ENCODE results near the gene TLL1.

- no peak for TF ChIP-seq CTCF (conservative IDR thresholded peaks at IDR 0.05; ENCODE audit: low read length)
- no peak for TF ChIP-seq EZH2phosphoT487 (IDR thresholded peaks at IDR 0.05; ENCODE audit: borderline replicate concordance, low read depth, low read length)
These were observed 133.2 kb downstream of the TLL1 start for GRCh38 chr4:166006217-166006616.
